Measurements from ENCODE around the gene CARD11.

CARD11 gene

DNA sequence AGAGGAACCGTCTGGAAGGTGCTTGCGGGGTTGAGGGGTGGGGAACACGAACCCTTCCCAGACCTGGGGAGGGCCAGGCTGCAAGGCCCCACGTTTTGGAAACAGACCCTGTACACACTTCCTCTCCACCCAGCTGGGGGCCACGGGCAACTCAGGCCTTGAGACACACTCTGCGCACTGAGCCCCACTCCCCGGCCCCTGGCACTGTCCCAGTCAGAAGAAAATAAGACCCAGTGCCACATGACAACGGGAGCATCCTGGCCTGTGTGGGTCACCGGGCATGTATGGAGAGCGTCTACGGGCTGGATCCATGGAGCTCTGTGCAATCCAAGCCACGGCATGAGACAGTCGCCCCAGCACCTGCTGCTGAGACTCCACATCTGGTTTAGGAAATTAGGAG is 63.7 kb downstream of the CARD11 start:
- DNase-seq = no peak

DNA sequence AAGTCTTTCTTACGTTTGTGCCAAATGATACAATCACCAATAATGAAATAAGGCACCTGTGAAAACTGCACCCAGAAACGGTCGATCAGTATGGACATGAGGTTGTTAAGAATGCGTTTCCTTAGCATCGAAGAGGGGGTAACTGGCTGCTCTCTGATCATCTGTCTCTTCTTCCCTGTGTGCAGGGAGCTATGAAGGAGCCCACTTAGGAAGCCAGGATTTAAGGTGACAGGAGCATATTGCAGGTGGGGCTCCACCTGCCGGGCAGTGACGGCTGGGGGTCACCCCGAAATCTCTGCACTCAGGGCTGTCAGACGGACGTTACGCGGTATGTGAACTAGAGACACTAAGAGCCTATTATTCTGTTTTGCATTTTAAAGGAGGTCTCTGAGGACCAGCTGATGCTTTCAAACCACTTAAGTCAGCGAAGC is 64.5 kb downstream of the CARD11 start:
- DNase-seq = no peak

DNA sequence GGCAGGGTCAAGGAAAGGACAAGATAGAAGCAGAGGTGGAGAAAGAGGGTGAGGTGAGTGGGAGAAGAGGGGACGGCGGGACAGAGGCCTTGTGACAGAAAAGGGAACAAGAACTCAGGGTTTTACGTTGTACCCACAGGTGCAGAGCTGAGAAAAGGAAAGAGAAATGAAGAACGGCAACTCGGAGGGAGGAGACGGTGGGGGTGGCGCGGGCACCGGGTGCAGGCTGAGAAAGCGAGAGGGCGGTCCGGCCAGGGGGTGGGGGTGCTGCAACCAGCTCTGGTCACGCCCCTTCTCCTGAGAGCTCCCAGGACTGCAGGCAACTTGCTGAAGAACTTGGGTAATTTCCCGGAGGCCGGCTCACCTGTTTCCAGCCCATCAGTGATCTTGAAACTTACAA is 65.3 kb downstream of the CARD11 start:
- DNase-seq = no peak

- no peak for DNase-seq
Measured at GRCh38 chr7:2975821-2976371, 67.8 kb downstream of the CARD11 start.

GRCh38 chr7:2974093-2974819 is 69.4 kb downstream of the CARD11 start:
- no peak for DNase-seq

GRCh38 chr7:2972835-2973161 is 70.9 kb downstream of the CARD11 start:
- no peak for DNase-seq

- no peak for DNase-seq
Measured at GRCh38 chr7:2971914-2972834, 71.5 kb downstream of the CARD11 start.

- DNase-seq = no peak
Measured at GRCh38 chr7:2970861-2971260, 72.8 kb downstream of the CARD11 start.

- DNase-seq = no peak
Measured at GRCh38 chr7:2970307-2970664, 73.4 kb downstream of the CARD11 start.

- DNase-seq = no peak
Measured at GRCh38 chr7:2969398-2970306, 74.0 kb downstream of the CARD11 start.

DNA sequence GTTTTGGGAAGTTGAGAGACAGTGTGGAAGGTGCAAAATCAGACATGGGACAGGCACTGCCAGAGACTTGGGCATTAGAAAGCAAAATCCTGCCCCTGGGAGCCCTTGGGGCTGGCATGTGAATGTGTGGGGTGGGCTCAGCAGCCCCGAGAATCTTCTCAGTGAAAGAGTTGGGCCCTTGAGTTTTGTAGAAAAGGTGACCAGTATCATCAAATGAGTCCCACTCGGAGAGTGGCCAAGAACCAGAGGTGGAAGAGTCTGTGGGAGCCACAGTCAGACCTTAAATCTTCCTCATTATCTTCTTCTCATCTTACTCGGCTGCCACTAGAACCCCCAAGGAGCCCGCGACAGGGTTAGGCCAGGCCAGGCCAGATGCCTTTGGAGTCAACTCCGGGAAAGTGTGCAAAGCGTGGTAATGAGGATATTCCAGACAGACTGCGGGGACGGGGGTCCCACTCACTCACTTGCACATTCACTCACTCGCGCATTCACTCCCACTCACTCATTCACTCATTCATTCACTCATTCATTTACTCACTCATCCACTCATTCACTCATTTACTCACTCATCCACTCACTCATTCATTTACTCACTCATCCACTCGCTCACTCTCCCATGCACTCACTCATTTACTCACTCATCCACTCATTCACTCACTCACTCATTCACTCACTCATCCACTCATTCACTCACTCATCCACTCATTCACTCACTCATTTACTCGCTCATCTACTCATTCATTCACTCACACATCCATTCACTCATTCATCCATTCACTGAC is 74.9 kb downstream of the CARD11 start:
- DNase-seq = no peak

DNA sequence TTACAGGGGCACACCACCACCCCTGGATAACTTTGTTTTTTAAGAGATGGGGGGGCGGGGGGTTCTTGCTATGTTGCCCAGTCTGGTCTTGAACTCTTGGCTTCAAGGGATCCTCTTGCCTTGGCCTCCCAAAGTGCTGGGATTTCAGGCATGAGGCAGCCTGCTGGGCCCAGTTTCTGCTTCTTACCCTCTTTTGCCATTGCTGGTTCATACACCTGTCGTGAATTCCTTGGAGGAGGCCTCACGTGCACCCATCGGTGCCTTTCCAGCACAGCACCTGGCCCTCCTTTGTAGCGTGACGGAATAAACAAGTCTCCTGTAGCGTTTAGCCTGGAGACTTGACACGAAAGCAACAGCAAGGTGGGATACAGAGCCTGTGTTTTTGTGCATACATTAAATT is 75.5 kb downstream of the CARD11 start:
- DNase-seq = no peak

GRCh38 chr7:2967705-2968104 is 76.0 kb downstream of the CARD11 start:
- DNase-seq = no peak

DNA sequence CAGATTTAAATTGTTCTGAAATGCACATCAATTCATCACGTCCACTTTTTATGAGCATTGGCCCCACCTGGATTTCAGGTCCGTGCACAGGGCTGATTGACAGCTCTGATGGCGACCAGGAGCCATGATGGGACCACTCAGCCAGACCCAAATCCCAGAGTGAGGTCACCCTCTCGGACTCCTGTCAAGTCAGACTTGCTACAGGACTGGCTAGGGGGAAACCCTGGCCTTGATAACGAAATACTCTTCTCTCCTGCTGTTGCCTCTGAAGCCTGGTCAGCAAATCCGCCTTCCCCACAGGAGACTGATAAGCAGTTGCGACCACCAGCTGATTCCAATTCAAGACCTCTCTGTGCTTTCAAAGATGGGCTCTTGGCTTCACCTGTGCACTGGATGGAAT is 76.4 kb downstream of the CARD11 start:
- DNase-seq = no peak

DNA sequence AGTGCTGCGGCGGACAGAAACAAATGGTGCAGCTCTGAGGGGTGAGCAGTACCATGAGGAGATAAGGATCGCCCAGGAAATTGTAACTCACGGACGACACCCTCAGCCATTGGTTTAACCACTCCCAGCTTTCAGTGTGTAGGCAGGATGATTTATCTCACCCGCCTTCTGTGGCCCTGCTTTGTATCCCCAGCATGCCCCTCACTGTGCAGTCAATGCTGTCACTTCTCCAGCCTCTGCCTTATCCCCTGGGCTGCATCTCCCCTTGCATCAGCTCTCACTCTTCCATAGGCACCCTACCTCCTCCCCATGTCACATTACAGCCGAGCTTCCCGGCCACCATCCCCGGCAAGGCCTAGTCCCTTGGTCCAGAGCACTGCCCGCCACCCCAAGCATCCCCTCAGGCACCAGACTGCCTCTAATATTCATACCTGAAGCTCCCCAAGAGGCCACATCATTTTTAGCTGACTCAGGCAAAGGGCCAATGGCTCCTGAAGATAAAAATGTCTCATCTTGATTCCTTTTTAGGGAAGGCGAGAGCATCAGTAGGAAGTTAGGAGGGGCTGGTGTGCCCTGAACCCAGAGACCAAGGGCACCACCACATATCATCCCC is 77.1 kb downstream of the CARD11 start:
- no peak for DNase-seq

GRCh38 chr7:2965745-2966270 is 77.9 kb downstream of the CARD11 start:
- no peak for DNase-seq

DNA sequence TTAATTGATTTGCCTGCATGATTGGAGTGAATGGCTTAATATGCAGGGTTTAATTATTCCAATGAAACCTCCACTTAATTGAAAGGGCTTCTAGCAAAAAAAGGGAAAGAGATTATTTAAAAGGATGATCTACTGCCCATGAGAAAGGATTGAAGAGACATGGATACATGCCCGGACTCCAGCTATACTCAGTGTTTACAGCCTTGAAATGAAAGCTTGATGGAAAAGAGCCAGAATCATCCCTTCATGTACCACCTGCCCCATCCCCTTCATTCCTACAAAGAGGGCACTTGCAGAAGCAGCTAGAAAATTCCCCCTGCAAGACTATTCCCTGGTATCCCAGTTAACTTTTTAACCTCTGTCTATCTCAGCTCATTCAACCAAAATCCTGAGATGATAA is 78.4 kb downstream of the CARD11 start:
- no peak for DNase-seq

DNA sequence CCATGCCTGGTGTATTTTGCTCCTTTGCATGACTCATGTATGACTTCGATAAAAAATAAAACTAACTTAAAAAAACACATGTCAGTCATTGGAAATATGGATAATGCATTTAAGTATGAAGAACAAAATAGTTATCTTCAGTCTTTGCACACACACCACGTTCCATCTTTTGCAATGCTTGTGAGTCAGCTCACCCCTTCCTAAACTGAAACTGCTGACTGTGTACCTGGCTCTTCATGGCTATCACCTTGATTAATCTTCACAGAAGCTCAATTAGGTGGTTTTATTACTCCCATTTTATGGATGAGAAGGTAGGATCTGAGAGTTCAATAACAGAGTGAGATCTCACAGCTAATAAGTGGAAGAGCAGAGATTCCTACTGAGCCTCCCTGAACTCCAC is 79.5 kb downstream of the CARD11 start:
- no peak for DNase-seq

DNA sequence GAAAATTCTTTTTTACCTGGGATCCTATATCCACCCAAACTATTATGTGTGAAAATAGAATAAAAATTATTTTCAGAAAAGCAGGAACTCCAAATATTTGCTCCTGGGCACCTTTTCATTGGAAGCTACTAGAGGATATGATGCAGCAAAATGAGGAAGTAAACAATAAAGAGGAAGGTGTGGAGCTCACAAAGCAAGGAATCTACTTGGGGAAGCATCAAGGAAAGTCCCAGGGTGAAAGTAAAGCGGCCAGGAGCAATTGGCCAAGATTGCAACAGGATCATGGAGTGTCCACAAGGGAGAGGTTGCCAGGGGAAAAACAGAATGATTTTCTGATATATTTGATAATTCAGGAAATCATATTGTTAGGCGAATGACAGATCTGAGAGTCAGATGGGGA is 80.8 kb downstream of the CARD11 start:
- no peak for DNase-seq

GRCh38 chr7:2959828-2960599 is 83.7 kb downstream of the CARD11 start:
- no peak for DNase-seq

Measured in NCI-H2081 (cell line).